ENCODE results near the gene WFIKKN1. TPM values are rescaled to one million over a fixed set of nuclear protein-coding genes. Genes with fewer than 3 reads are reported as not detected.

The WFIKKN1 gene
- total RNA-seq, 2 donors from 2014 or later, result 7.7 to 11.6 TPM

GRCh38 chr16:631808-632358 is 1.1 kb downstream of the WFIKKN1 start:
- H3K9me3 ChIP-seq (ENCODE audit: control insufficient read depth, low read length), result no peaks in the 10 kb centered on the region
- peaks cover 9% of the 10 kb centered on the region for H3K4me1 ChIP-seq (ENCODE audit: control insufficient read depth, insufficient read depth, low read length)
- DNase-seq, result no peak
- Mint-ChIP-seq H3K27me3 (ENCODE audit: insufficient read depth) (no peaks in the 10 kb centered on the region), H3K4me1 (no peaks in the 10 kb centered on the region), H3K36me3 (ENCODE audit: low read depth) (peaks cover 4% of the 10 kb centered on the region), H3K27ac (no peak overlapping the region), H3K9me3 (no peaks in the 10 kb centered on the region), H3K4me3 (no peak overlapping the region)
- H3K27ac ChIP-seq (ENCODE audit: low read depth, low read length), result no peak overlapping the region
- 76 to 84% methylated on average over 3 to 9 of the region's 9 CpGs for WGBS, 2 experiments (ENCODE audit: insufficient coverage in 1 of 2, insufficient read length in 1 of 2)
- H3K9ac ChIP-seq (ENCODE audit: extremely low read depth, low read length, poor library complexity, severe bottlenecking), result no peak overlapping the region
- no peak for TF ChIP-seq CTCF (conservative IDR thresholded peaks at IDR 0.05)
- no peak overlapping the region for H3K4me3 ChIP-seq (ENCODE audit: low read length)
- no peaks in the 10 kb centered on the region for H3K27me3 ChIP-seq (ENCODE audit: control insufficient read depth, insufficient read depth, low read length, poor library complexity, severe bottlenecking)
- no peaks in the 10 kb centered on the region for H3K36me3 ChIP-seq (ENCODE audit: control insufficient read depth, insufficient read depth, low read length)

- Histone ChIP-seq H3K27me3 (ENCODE audit: control insufficient read depth, insufficient read depth, low read length, poor library complexity, severe bottlenecking) (no peaks in the 10 kb centered on the region), H3K9ac (ENCODE audit: extremely low read depth, low read length, poor library complexity, severe bottlenecking) (no peak overlapping the region), H3K9me3 (ENCODE audit: control insufficient read depth, low read length) (no peaks in the 10 kb centered on the region), H3K4me1 (ENCODE audit: control insufficient read depth, insufficient read depth, low read length) (peaks cover 9% of the 10 kb centered on the region), H3K4me3 (ENCODE audit: low read length) (no peak overlapping the region), H3K36me3 (ENCODE audit: control insufficient read depth, insufficient read depth, low read length) (no peaks in the 10 kb centered on the region), H3K27ac (ENCODE audit: low read depth, low read length) (no peak overlapping the region)
- Mint-ChIP-seq H3K4me3 (no peak overlapping the region), H3K27me3 (ENCODE audit: insufficient read depth) (no peaks in the 10 kb centered on the region), H3K27ac (no peak overlapping the region), H3K4me1 (no peaks in the 10 kb centered on the region), H3K36me3 (ENCODE audit: low read depth) (no peaks in the 10 kb centered on the region), H3K9me3 (no peaks in the 10 kb centered on the region)
- DNase-seq, result no peak
- WGBS, 2 experiments (ENCODE audit: insufficient coverage in 1 of 2, insufficient read length in 1 of 2), result 94 to 96% methylated on average over 54 to 67 of the region's 67 CpGs
- TF ChIP-seq CTCF (conservative IDR thresholded peaks at IDR 0.05), result no peak
Observed at GRCh38 chr16:632486-633335, 1.9 kb downstream of the WFIKKN1 start.

GRCh38 chr16:633336-634050 is 2.7 kb downstream of the WFIKKN1 start:
- H3K9ac ChIP-seq (ENCODE audit: extremely low read depth, low read length, poor library complexity, severe bottlenecking), result no peak overlapping the region
- H3K4me1 ChIP-seq (ENCODE audit: control insufficient read depth, insufficient read depth, low read length), result peaks cover 9% of the 10 kb centered on the region
- H3K36me3 Mint-ChIP-seq (ENCODE audit: low read depth), result no peaks in the 10 kb centered on the region
- H3K4me3 ChIP-seq (ENCODE audit: low read length), result no peak overlapping the region
- no peaks in the 10 kb centered on the region for H3K9me3 Mint-ChIP-seq
- no peak overlapping the region for H3K27ac ChIP-seq (ENCODE audit: low read depth, low read length)
- H3K27ac Mint-ChIP-seq, result no peak overlapping the region
- no peaks in the 10 kb centered on the region for H3K9me3 ChIP-seq (ENCODE audit: control insufficient read depth, low read length)
- no peaks in the 10 kb centered on the region for H3K4me1 Mint-ChIP-seq
- no peak overlapping the region for H3K4me3 Mint-ChIP-seq
- H3K27me3 Mint-ChIP-seq (ENCODE audit: insufficient read depth), result no peaks in the 10 kb centered on the region
- no peaks in the 10 kb centered on the region for H3K36me3 ChIP-seq (ENCODE audit: control insufficient read depth, insufficient read depth, low read length)
- no peak for DNase-seq
- no peaks in the 10 kb centered on the region for H3K27me3 ChIP-seq (ENCODE audit: control insufficient read depth, insufficient read depth, low read length, poor library complexity, severe bottlenecking)
- WGBS, 2 experiments (ENCODE audit: insufficient coverage in 1 of 2, insufficient read length in 1 of 2), result 96% methylated on average over 50 to 74 of the region's 74 CpGs
- TF ChIP-seq CTCF (conservative IDR thresholded peaks at IDR 0.05), result no peak
